Esophagus muscularis mucosa (tissue), 4 donors: ENCODE measurements around the gene SPEM3. TPM values are rescaled to one million over a fixed set of nuclear protein-coding genes. Genes with fewer than 3 reads are reported as not detected.
A peak's percentile ranks its signal among the peaks of the same experiment; 100 is the strongest.

Source experiments
- DNase-seq: peaks from one replicate; pipeline ENCODE4 v3.0.0-alpha.2; 2017; ENCODE audit errors: extremely low spot score
- H3K27ac ChIP-seq, 4 donors: fragments of 200-600 bp; sonication (generic); replicated peaks in 1 of 4; 1 replicate in 3 of 4; 2 replicates in 1 of 4; pipeline ENCODE4 v1.5.1; 2016 to 2019; ENCODE audit warnings: mild to moderate bottlenecking in 1 of 4
- H3K27me3 ChIP-seq, 4 donors: fragments of 200-600 bp; sonication (generic); one replicate each; pipeline versions ENCODE4 v1.5.1 to v1.6.0; 2016 to 2019
- H3K36me3 ChIP-seq, 4 donors: fragments of 200-600 bp; sonication (generic); one replicate each; pipeline ENCODE4 v1.5.1; 2016 to 2019
- H3K4me1 ChIP-seq, 4 donors: fragments of 200-600 bp; sonication (generic); one replicate each; pipeline ENCODE4 v1.5.1; 2016 to 2019
- H3K4me3 ChIP-seq, 4 donors: fragments of 200-600 bp; sonication (generic); 1 replicate in 2 of 4; 2 replicates in 2 of 4; pipeline ENCODE4 v1.5.1; 2016 to 2019; ENCODE audit warnings: mild to moderate bottlenecking in 4 of 4, moderate library complexity in 1 of 4
- H3K9me3 ChIP-seq, 4 donors: fragments of 200-600 bp; sonication (generic); 1 replicate in 3 of 4; 2 replicates in 1 of 4; pipeline ENCODE4 v1.5.1; 2016 to 2019
- CTCF ChIP-seq, 3 experiments: fragments of 200-600 bp in 2 of 3; fragments of 450-650 bp in 1 of 3; sonication (generic) in 2 of 3; IDR thresholded peaks; one replicate each; pipeline ENCODE4 v1.5.1; 2017 to 2019; ENCODE audit warnings: antibody characterized with exemption in 3 of 3, mild to moderate bottlenecking in 2 of 3, moderate library complexity in 1 of 3
- EP300 ChIP-seq: sonication (generic); formaldehyde crosslinking; IDR thresholded peaks from one replicate; pipeline ENCODE4 v1.6.1; 2017; ENCODE audit warnings: antibody characterized with exemption
- POLR2A ChIP-seq: fragments of 450-650 bp; IDR thresholded peaks from one replicate; pipeline ENCODE4 v1.6.1; 2017; ENCODE audit warnings: antibody characterized with exemption, moderate library complexity, mild to moderate bottlenecking, low read depth
- POLR2AphosphoS5 ChIP-seq, 2 donors: sonication (generic); formaldehyde crosslinking; IDR thresholded peaks; one replicate each; pipeline ENCODE4 v1.6.1; 2017; ENCODE audit warnings: antibody characterized with exemption in 2 of 2
- WGBS: methylation state at CpG from one replicate; pipeline ENCODE4 v1.1.5; 2018; 5-methylcytosine and 5-hydroxymethylcytosine counted together
- intact Hi-C: fragments of 100-400 bp; cut with DNase I; formaldehyde crosslinking; loops from one replicate; pipeline ENCODE4 v1.15.1; 2023
- total RNA-seq, 4 donors: library from RNA; depleted of rRNA; stranded (reverse); fragments of >200 nt; gene quantifications; one replicate each; pipeline versions ENCODE4 v1.1.0 to v1.2.1, GENCODE V29; 2016

Gene SPEM3
- total RNA-seq, 4 donors from 2014 or later, result not detected

GRCh38 chr17:7463372-7463846, 34.8 kb downstream of the SPEM3 start:
- Histone ChIP-seq H3K36me3 (peaks cover 26 to 67% (median 52%) of the 10 kb centered on the region in 4 donors), H3K4me1 (peaks cover 25 to 36% (median 32%) of the 10 kb centered on the region in 4 donors), H3K27me3 (no peaks in the 10 kb centered on the region), H3K4me3 (no peak overlapping the region), H3K9me3 (no peaks in the 10 kb centered on the region), H3K27ac (no peak overlapping the region)
- no peak for TF ChIP-seq EP300
- TF ChIP-seq POLR2A, result no peak
- TF ChIP-seq CTCF (IDR thresholded peaks at IDR 0.05), result no peak
- TF ChIP-seq POLR2AphosphoS5 (IDR thresholded peaks at IDR 0.05), result no peak
- intact Hi-C loops, result no loop called here
- no peak for DNase-seq
- WGBS, result 72% methylated on average over 3 of the region's 14 CpGs

GRCh38 chr17:7464081-7464480, 35.4 kb downstream of the SPEM3 start:
- no peak overlapping the region for H3K4me3 ChIP-seq
- H3K4me1 ChIP-seq, result peaks cover 27 to 43% (median 39%) of the 10 kb centered on the region in 4 donors
- intact Hi-C loops, result no loop called here

GRCh38 chr17:7465597-7466275, 37.1 kb downstream of the SPEM3 start:
- peaks cover 26 to 71% (median 52%) of the 10 kb centered on the region in 4 donors for H3K36me3 ChIP-seq
- H3K9me3 ChIP-seq, result no peaks in the 10 kb centered on the region
- peak overlapping the region; percentile 43 to 71 (median 64) for H3K27ac ChIP-seq
- intact Hi-C loops, result no loop called here
- H3K4me3 ChIP-seq, result no peak overlapping the region
- 95% methylated on average over 24 of the region's 33 CpGs for WGBS
- no peaks in the 10 kb centered on the region for H3K27me3 ChIP-seq
- no peak for DNase-seq
- H3K4me1 ChIP-seq, result peaks cover 39 to 58% (median 55%) of the 10 kb centered on the region in 4 donors
- TF ChIP-seq POLR2AphosphoS5 (IDR thresholded peaks at IDR 0.05), result no peak
- TF ChIP-seq POLR2A, result no peak
- no peak for TF ChIP-seq EP300
- TF ChIP-seq CTCF (IDR thresholded peaks at IDR 0.05), result no peak

More at GRCh38 chr17:7464081-7464480, 35.4 kb downstream of the SPEM3 start:
- 84% methylated on average over 9 of the region's 9 CpGs for WGBS
- H3K27ac ChIP-seq, result no peak overlapping the region
- TF ChIP-seq CTCF (IDR thresholded peaks at IDR 0.05) (no peak), EP300 (no peak), POLR2A (no peak), POLR2AphosphoS5 (IDR thresholded peaks at IDR 0.05) (no peak)
- H3K9me3 ChIP-seq, result no peaks in the 10 kb centered on the region
- no peaks in the 10 kb centered on the region for H3K27me3 ChIP-seq
- DNase-seq, result no peak
- H3K36me3 ChIP-seq, result peaks cover 26 to 71% (median 52%) of the 10 kb centered on the region in 4 donors

GRCh38 chr17:7466318-7466638, 37.6 kb downstream of the SPEM3 start:
- H3K36me3 ChIP-seq, result peaks cover 26 to 65% (median 52%) of the 10 kb centered on the region in 4 donors
- no peak overlapping the region for H3K4me3 ChIP-seq
- H3K9me3 ChIP-seq, result no peaks in the 10 kb centered on the region
- H3K27me3 ChIP-seq, result no peaks in the 10 kb centered on the region
- no peak for TF ChIP-seq EP300
- intact Hi-C loops, result no loop called here
- WGBS, result 80% methylated on average over 9 of the region's 9 CpGs
- peak overlapping the region; percentile 43 to 71 (median 64) for H3K27ac ChIP-seq
- DNase-seq, result no peak
- peaks cover 43 to 63% (median 57%) of the 10 kb centered on the region in 4 donors for H3K4me1 ChIP-seq

- intact Hi-C loops, result no loop called here
- 78% methylated on average over 16 of the region's 16 CpGs for WGBS
- H3K36me3 ChIP-seq, result peaks cover 26 to 60% (median 49%) of the 10 kb centered on the region in 4 donors
- no peak for DNase-seq
- TF ChIP-seq EP300 (no peak), POLR2AphosphoS5 (IDR thresholded peaks at IDR 0.05) (peak in 1 of 2 donors; percentile 55)
- peak overlapping the region; percentile 43 to 71 (median 64) for H3K27ac ChIP-seq
- H3K4me3 ChIP-seq, result peak overlapping the region in 1 of 4 donors; percentile 18
- no peaks in the 10 kb centered on the region for H3K27me3 ChIP-seq
- no peaks in the 10 kb centered on the region for H3K9me3 ChIP-seq
- H3K4me1 ChIP-seq, result peaks cover 43 to 68% (median 61%) of the 10 kb centered on the region in 4 donors
Measured at GRCh38 chr17:7466639-7467341, 38.1 kb downstream of the SPEM3 start.
